22Rv1 (cell line): ENCODE results near the gene FPGS.
A peak's percentile ranks its signal among the peaks of the same experiment; 100 is the strongest.

Source experiments
- ZFX ChIP-seq: fragments of 450-650 bp; IDR thresholded peaks from 2 replicates; pipeline ENCODE4 v1.6.1; 2017; ENCODE audit warnings: antibody characterized with exemption, borderline replicate concordance
- TF ChIP-seq, protein P1 (sequence below): fragments of 450-650 bp; IDR thresholded peaks from 2 replicates; pipeline ENCODE4 v1.5.1; 2017; ENCODE audit warnings: mild to moderate bottlenecking

GRCh38 chr9:127825319-127826051 is 22.8 kb downstream of the FPGS start:
- TF ChIP-seq, protein P1, sequence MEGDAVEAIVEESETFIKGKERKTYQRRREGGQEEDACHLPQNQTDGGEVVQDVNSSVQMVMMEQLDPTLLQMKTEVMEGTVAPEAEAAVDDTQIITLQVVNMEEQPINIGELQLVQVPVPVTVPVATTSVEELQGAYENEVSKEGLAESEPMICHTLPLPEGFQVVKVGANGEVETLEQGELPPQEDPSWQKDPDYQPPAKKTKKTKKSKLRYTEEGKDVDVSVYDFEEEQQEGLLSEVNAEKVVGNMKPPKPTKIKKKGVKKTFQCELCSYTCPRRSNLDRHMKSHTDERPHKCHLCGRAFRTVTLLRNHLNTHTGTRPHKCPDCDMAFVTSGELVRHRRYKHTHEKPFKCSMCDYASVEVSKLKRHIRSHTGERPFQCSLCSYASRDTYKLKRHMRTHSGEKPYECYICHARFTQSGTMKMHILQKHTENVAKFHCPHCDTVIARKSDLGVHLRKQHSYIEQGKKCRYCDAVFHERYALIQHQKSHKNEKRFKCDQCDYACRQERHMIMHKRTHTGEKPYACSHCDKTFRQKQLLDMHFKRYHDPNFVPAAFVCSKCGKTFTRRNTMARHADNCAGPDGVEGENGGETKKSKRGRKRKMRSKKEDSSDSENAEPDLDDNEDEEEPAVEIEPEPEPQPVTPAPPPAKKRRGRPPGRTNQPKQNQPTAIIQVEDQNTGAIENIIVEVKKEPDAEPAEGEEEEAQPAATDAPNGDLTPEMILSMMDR = peak; percentile 71
- no peak for TF ChIP-seq ZFX
